GM21576 (cell line): ENCODE data around the gene EPB41L2.
A peak's percentile ranks its signal among the peaks of the same experiment; 100 is the strongest.
"Not testable (repeated sequence)": the region's sequence is repeated elsewhere in the genome, so short reads cannot be mapped to it uniquely, and the experiment has no call there.

Experiments used
- ATAC-seq: cut with Tn5 transposase; IDR thresholded peaks from one replicate; pipeline ENCODE4 v1.9.1; 2021; ENCODE audit warnings: mild to moderate bottlenecking, moderate library complexity; ENCODE audit not compliant: unreplicated experiment

EPB41L2 gene

GRCh38 chr6:131037194-131037897 lies 25.7 kb downstream of the EPB41L2 start:
- no peak for ATAC-seq

DNA sequence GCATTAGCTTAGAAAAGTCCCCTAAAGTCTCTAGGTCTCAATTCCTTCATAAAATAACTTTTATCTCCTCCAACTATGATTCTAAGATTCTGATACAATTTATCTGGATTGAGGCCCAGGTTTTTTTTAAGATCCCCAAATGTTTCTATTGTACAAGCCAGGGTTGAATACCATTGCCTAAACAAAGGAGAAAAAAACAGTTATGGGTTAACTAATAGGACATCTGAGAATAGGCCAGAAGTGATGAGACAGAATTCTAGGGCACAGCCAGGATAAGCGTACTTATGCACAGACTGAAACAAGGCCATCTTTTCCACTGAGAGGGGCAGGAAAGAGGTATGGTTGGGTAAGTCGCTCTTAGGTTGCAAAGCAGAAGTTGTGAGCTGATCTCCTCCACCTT lies 26.4 kb downstream of the EPB41L2 start:
- no peak for ATAC-seq

GRCh38 chr6:131036143-131036542 lies 26.9 kb downstream of the EPB41L2 start:
- ATAC-seq = no peak

DNA sequence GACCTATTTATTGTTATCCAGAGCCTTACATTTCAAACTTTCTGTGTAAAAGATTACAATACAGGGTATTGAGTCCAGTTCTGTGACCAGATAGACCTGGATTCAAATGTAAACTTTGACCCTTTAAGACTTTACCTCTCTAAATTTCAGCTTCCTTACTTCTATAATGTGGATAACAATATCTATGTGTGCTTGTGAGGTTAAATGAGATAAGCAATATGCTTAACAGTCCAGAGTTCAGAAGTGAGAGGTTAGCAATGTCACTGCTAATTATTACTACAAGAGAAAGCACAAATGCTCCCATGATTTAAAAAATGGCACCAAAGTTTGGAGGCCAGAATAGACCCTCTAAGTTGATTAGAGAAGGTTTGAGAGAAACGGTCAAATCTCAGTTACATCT lies 27.5 kb downstream of the EPB41L2 start:
- ATAC-seq = no peak

GRCh38 chr6:131033631-131034030 lies 29.4 kb downstream of the EPB41L2 start:
- ATAC-seq = no peak

- ATAC-seq = peak; percentile 96
Measured at GRCh38 chr6:131029626-131030297, 33.3 kb downstream of the EPB41L2 start.

DNA sequence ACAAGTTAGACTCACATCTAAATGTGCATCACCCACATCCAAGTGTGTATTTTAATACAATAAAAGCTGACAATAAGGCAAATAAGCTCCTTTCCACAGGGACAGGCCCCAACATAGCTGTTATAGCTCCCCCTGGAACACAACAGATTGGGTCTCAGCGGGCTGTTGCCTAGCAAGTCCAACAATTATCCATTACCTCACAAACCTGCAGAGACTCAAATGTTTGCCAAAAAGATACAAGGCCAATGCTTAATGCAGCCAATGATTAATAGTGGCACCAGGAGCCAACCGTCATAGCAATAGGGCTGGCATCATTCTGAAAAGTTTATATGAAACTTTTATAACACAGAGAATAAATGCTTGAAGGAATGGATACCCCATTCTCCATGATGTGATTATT lies 35.7 kb downstream of the EPB41L2 start:
- ATAC-seq = no peak

- no peak for ATAC-seq
Measured at GRCh38 chr6:131026243-131026642, 36.8 kb downstream of the EPB41L2 start.

- no peak for ATAC-seq
Measured at GRCh38 chr6:131024565-131024964, 38.5 kb downstream of the EPB41L2 start.

DNA sequence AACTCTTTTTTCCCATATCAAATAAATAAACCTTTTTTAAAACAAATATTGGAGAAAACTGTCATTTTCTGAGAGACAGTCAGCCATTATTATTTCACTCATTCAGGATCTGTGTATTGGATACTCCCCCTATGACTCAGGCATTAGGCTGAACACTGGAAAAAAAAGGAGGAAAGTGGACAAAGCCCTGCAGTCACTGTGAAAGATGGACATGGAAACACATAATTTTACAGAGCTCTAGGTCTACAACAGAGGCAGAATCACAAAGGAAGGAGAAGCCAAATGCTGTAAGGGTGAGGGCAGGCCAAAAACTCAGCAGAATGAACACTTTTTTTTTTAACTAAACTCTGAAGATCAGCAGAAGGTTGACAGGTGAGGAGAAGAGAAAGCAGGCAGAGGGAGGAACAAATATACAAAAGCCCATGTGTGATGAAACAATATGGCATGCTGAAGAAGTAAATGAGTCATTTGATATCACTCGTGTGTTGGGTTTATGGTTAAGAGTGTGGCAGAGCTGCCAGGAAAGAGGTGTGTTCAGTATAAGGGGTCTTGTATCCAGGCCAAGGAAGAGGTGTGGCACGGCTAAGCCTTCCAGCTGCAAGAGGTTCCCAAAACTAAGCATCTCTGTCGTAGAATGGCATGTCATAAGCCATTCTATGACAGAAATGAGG lies 39.1 kb downstream of the EPB41L2 start:
- ATAC-seq = no peak

DNA sequence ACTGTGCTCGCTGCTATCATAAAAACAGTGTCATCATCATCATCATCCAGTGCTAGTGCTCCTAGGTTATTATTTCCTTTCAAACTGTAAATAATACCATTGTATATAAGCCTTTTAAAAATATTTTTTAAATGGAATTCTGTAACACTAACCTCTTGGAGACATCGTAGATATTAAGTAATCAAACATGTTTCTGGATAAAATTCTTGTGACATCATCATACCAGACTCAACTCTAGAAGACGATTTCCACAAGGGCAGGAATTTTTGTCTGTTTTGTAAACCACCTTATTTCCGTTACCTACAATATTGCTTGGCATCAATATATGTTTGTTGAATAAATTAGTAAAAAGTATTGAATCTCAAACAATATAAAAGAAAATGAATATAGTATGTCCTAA lies 40.4 kb downstream of the EPB41L2 start:
- ATAC-seq = no peak

DNA sequence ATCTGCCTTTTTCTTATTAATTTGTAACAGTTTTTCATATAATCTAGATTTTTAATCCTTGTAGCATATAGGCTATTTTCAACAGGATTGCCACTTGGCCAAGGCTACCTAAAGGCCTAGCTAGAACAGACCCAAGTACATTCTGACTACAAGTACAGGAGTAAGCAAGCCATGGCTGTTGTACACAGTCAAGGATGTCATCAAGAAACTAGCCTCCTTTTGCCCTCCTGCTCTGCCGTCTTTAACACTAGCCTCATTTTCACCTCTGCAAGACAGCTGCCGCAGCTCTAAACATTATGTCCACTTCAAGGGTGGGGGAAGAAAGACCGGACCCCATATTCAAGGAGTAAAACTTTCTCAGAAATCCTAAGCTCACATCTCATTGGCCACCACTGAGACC lies 45.1 kb downstream of the EPB41L2 start:
- ATAC-seq = no peak

GRCh38 chr6:131015630-131016263 lies 47.3 kb downstream of the EPB41L2 start:
- no peak for ATAC-seq

- ATAC-seq = no peak
Measured at GRCh38 chr6:131015025-131015591, 47.9 kb downstream of the EPB41L2 start.

- ATAC-seq = no peak
Measured at GRCh38 chr6:131014080-131014776, 48.8 kb downstream of the EPB41L2 start.

DNA sequence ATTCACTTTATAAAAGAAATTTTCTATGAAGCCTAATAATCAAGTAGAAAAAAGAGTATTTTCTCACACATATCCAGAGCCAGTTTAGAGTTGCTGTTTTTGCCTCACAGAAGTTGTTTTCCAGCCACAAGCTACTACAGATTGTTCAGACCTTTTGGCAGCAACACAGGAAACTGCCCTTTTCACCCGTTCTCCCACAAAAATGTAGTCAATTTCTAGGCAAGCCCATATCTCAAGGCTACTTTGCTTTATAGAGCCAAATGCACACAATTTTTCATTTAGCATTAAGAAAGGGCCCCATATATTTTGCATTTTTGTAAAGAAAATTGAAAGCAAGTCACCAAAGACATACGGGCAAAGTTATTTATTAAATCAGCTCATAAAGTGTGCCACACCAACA lies 49.5 kb downstream of the EPB41L2 start:
- ATAC-seq = no peak

DNA sequence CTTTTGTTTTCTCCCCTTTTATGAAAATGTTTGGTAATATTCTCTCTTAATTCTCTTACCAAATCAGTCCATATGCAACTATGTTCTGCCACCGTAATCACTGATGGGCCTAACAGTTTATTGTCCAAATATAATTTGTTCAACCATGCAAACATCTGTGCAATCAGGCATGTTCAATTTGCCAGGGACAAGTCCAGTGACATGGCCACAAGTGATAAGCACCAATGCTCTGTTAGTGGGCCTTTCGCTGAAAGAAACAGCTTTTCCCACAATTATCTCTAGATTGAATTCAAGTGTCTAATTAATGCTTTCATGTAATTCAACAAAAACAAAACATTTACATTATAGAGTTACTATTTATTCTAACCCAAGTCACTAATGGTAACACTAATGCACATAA lies 53.3 kb downstream of the EPB41L2 start:
- ATAC-seq = no peak

DNA sequence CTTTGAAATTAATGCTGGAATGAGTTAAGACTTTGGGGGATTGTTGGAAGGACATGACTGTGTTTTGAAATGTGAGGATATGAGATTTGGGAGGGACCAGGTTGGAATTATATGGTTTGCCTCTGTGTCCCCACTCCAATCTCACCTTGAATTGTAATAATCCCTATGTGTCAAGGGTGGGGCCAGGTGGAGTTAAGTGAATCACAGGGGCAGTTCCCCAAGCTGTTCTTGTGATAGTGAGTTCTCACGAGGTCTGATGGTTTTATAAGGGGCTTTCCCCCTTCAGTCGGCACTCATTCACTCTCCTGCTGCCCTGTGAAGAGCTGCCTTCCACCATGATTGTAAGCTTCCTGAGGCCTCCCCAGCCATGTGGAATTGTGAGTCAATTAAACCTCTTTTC lies 54.1 kb downstream of the EPB41L2 start:
- not testable (repeated sequence) for ATAC-seq

DNA sequence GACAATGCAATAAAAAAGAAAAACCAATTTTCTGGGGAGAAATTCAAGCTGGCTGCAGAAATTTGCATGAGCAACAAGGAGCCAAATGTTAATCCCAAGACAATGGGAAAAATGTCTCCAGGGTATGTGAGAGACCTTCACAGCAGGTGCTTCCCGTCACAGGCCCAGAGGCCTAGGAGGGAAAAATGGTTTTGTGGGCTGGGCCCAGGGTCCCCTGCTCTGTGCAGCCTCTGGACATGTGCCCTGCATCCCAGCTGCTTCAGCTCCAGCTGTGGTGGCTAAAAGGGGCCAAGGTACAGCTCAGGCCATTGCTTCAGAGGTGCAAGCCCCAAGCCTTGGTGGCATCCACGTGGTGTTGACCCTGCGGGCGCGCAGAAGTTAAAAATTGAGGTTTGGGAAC lies 55.1 kb downstream of the EPB41L2 start:
- not testable (repeated sequence) for ATAC-seq

DNA sequence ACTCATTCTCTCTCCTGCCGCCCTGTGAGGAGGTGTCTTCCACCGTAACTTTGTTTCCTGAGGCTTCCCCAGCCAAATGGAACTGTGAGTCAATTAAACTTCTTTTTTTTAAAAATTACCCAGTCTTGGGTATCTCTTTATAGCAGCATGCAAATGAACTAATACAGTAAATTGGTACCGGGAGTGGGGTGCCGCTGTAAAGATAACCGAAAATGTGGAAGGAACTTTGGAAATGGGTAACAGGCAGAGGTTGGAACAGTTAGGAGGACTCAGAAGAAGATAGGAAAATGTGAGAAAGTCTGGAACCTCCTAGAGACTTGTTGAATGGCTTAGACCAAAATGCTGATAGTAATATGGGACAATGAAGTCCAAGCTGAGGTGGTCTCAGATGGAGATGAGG lies 55.8 kb downstream of the EPB41L2 start:
- no peak for ATAC-seq
